Muscle layer of colon (tissue), 2 donors: Measurements from ENCODE around the gene LHX6.

Experiments
- H3K27ac ChIP-seq: one replicate; pipeline ENCODE4 v1.7.0; 2013; ENCODE audit warnings: low read depth, mild to moderate bottlenecking, low read length, moderate library complexity
- H3K27me3 ChIP-seq, 2 donors: one replicate each; pipeline ENCODE4 v1.7.0; 2013; ENCODE audit warnings: low read length in 2 of 2, mild to moderate bottlenecking in 2 of 2; ENCODE audit not compliant: insufficient read depth in 2 of 2, control insufficient read depth in 1 of 2
- H3K36me3 ChIP-seq: one replicate; pipeline ENCODE4 v1.7.0; 2013; ENCODE audit warnings: mild to moderate bottlenecking, low read length; ENCODE audit not compliant: insufficient read depth
- H3K4me1 ChIP-seq: one replicate; pipeline ENCODE4 v1.7.0; 2013; ENCODE audit warnings: mild to moderate bottlenecking, low read length; ENCODE audit not compliant: insufficient read depth
- H3K4me3 ChIP-seq, 2 donors: one replicate each; pipeline ENCODE4 v1.7.0; 2013; ENCODE audit warnings: low read length in 2 of 2, low read depth in 1 of 2, mild to moderate bottlenecking in 1 of 2, moderate library complexity in 1 of 2
- H3K9ac ChIP-seq: one replicate; pipeline ENCODE4 v1.7.0; 2013; ENCODE audit warnings: low read length
- H3K9me3 ChIP-seq: one replicate; pipeline ENCODE4 v1.7.0; 2013; ENCODE audit warnings: mild to moderate bottlenecking, low read length
- donor health status: abdominal sarcoma.
- donor health status: Adenocarcinoma of cecum.

LHX6 gene

GRCh38 chr9:122197882-122198281, 30.9 kb downstream of the LHX6 start:
- H3K36me3 ChIP-seq, result no peaks in the 10 kb centered on the region
- H3K9me3 ChIP-seq, result no peaks in the 10 kb centered on the region
- no peaks in the 10 kb centered on the region for H3K4me1 ChIP-seq
- no peaks in the 10 kb centered on the region for H3K27me3 ChIP-seq
- H3K4me3 ChIP-seq, result no peak overlapping the region
- H3K27ac ChIP-seq, result no peak overlapping the region
- no peak overlapping the region for H3K9ac ChIP-seq

- Histone ChIP-seq H3K4me1 (no peaks in the 10 kb centered on the region), H3K27me3 (no peaks in the 10 kb centered on the region), H3K36me3 (no peaks in the 10 kb centered on the region), H3K9me3 (no peaks in the 10 kb centered on the region), H3K4me3 (no peak overlapping the region), H3K9ac (no peak overlapping the region), H3K27ac (no peak overlapping the region)
Observed at GRCh38 chr9:122197426-122197825, 31.3 kb downstream of the LHX6 start.

GRCh38 chr9:122195875-122196274, 32.9 kb downstream of the LHX6 start:
- no peak overlapping the region for H3K4me3 ChIP-seq
- no peak overlapping the region for H3K27ac ChIP-seq
- H3K9me3 ChIP-seq, result no peaks in the 10 kb centered on the region
- no peaks in the 10 kb centered on the region for H3K4me1 ChIP-seq
- H3K36me3 ChIP-seq, result no peaks in the 10 kb centered on the region
- no peaks in the 10 kb centered on the region for H3K27me3 ChIP-seq
- no peak overlapping the region for H3K9ac ChIP-seq

GRCh38 chr9:122193651-122194050, 35.1 kb downstream of the LHX6 start:
- Histone ChIP-seq H3K27me3 (no peaks in the 10 kb centered on the region), H3K9ac (no peak overlapping the region), H3K9me3 (no peaks in the 10 kb centered on the region), H3K27ac (no peak overlapping the region), H3K4me3 (no peak overlapping the region), H3K36me3 (no peaks in the 10 kb centered on the region), H3K4me1 (no peaks in the 10 kb centered on the region)

GRCh38 chr9:122192914-122193525, 35.7 kb downstream of the LHX6 start:
- Histone ChIP-seq H3K4me3 (no peak overlapping the region), H3K36me3 (peaks cover 6% of the 10 kb centered on the region), H3K27me3 (no peaks in the 10 kb centered on the region), H3K4me1 (no peaks in the 10 kb centered on the region), H3K27ac (no peak overlapping the region), H3K9ac (no peak overlapping the region), H3K9me3 (no peaks in the 10 kb centered on the region)

- H3K4me3 ChIP-seq, result no peak overlapping the region
- no peak overlapping the region for H3K9ac ChIP-seq
- peaks cover 8% of the 10 kb centered on the region for H3K36me3 ChIP-seq
- H3K4me1 ChIP-seq, result no peaks in the 10 kb centered on the region
- H3K27ac ChIP-seq, result no peak overlapping the region
- H3K9me3 ChIP-seq, result no peaks in the 10 kb centered on the region
- H3K27me3 ChIP-seq, result no peaks in the 10 kb centered on the region
Observed at GRCh38 chr9:122192261-122192875, 36.4 kb downstream of the LHX6 start.

GRCh38 chr9:122191584-122191983, 37.2 kb downstream of the LHX6 start:
- no peaks in the 10 kb centered on the region for H3K9me3 ChIP-seq
- peaks cover 16% of the 10 kb centered on the region for H3K36me3 ChIP-seq
- H3K27me3 ChIP-seq, result no peaks in the 10 kb centered on the region
- no peaks in the 10 kb centered on the region for H3K4me1 ChIP-seq
- H3K9ac ChIP-seq, result no peak overlapping the region
- no peak overlapping the region for H3K4me3 ChIP-seq
- H3K27ac ChIP-seq, result no peak overlapping the region

- H3K9me3 ChIP-seq, result no peaks in the 10 kb centered on the region
- H3K4me1 ChIP-seq, result no peaks in the 10 kb centered on the region
- peaks cover 16% of the 10 kb centered on the region for H3K36me3 ChIP-seq
- H3K27me3 ChIP-seq, result no peaks in the 10 kb centered on the region
- H3K27ac ChIP-seq, result no peak overlapping the region
- H3K4me3 ChIP-seq, result no peak overlapping the region
- H3K9ac ChIP-seq, result no peak overlapping the region
Observed at GRCh38 chr9:122190597-122191381, 38.0 kb downstream of the LHX6 start.

GRCh38 chr9:122188369-122188768, 40.4 kb downstream of the LHX6 start:
- Histone ChIP-seq H3K27me3 (no peaks in the 10 kb centered on the region), H3K9ac (no peak overlapping the region), H3K4me3 (no peak overlapping the region), H3K9me3 (no peaks in the 10 kb centered on the region), H3K27ac (no peak overlapping the region), H3K36me3 (peaks cover 16% of the 10 kb centered on the region), H3K4me1 (no peaks in the 10 kb centered on the region)

- H3K36me3 ChIP-seq, result peaks cover 16% of the 10 kb centered on the region
Observed at GRCh38 chr9:122186777-122187470, 41.8 kb downstream of the LHX6 start.

GRCh38 chr9:122186301-122186700, 42.5 kb downstream of the LHX6 start:
- H3K9ac ChIP-seq, result no peak overlapping the region
- no peaks in the 10 kb centered on the region for H3K27me3 ChIP-seq
- H3K9me3 ChIP-seq, result no peaks in the 10 kb centered on the region
- H3K4me1 ChIP-seq, result no peaks in the 10 kb centered on the region
- H3K27ac ChIP-seq, result no peak overlapping the region
- H3K4me3 ChIP-seq, result no peak overlapping the region
- peaks cover 17% of the 10 kb centered on the region for H3K36me3 ChIP-seq

More at GRCh38 chr9:122186777-122187470, 41.8 kb downstream of the LHX6 start:
- H3K27me3 ChIP-seq, result no peaks in the 10 kb centered on the region
- no peaks in the 10 kb centered on the region for H3K4me1 ChIP-seq
- no peak overlapping the region for H3K4me3 ChIP-seq
- H3K9me3 ChIP-seq, result no peaks in the 10 kb centered on the region
- no peak overlapping the region for H3K9ac ChIP-seq
- H3K27ac ChIP-seq, result no peak overlapping the region
